Melanocyte of skin (primary cell): ENCODE results near the gene SORL1. TPM values are rescaled to one million over a fixed set of nuclear protein-coding genes. Genes with fewer than 3 reads are reported as not detected.

ENCODE experiments used
- total RNA-seq, 2 donors: library from RNA; depleted of rRNA; stranded (reverse); fragments of >200 nt; gene quantifications; 2 replicates each; pipeline ENCODE4 v1.2.3, GENCODE V29; 2012

Gene SORL1
- under 1 TPM; 0.33 to 0.34 TPM for total RNA-seq

DNA sequence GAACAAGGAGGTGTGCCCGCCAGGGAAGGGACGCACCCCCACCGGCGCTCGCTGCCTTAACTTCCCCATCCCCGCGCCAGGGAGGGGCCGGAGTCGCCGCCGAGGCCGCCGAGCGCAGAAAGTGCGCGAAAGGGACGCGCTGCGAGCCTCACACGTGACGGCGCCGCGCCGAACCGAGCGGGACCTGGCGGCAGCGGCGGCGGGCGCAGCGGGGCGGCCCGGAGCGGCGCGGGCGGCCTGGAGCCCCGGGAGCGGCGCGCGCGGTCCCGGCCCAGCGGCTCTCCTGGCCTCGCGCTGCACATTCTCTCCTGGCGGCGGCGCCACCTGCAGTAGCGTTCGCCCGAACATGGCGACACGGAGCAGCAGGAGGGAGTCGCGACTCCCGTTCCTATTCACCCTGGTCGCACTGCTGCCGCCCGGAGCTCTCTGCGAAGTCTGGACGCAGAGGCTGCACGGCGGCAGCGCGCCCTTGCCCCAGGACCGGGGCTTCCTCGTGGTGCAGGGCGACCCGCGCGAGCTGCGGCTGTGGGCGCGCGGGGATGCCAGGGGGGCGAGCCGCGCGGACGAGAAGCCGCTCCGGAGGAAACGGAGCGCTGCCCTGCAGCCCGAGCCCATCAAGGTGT, at the start of gene SORL1:
TSS of gene SORL1 (plus strand) at position 329 of the 623 bp plus-strand sequence. CDS start at position 347, 18 bp downstream.

DNA sequence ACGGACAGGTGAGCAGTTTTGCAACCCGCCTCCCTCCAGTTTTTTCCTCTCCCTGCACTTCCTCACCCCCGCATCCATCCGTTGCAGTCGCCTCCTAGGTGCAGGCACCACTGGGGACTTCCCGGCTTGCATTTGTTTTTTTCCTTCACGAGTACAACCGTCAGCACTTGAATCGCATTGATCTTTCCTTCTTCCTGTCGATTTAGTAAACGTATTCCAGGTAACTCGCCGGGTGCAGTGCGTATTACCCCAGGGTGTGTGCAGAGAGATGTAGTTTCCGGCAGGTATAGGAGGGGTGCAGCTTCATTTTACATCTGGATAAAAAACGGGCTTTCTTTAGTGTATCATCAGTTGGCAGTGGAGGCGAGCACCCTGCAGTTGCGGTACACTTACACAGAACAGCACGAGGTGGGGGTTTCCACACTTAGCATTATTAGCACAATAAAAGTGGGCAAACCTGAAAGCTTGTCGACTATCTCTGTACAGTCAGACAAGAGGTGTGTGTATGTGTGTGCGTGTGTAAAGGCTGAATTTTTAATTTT, 566 bp downstream of the SORL1 start, which contains the start of gene SORL1-AS1:
TSS of gene SORL1-AS1 (minus strand) at position 359 of the 542 bp plus-strand sequence.

Other genes with a start within 250 kb of the SORL1 start
- gene SC5D, start 159.5 kb upstream of the SORL1 start, total RNA-seq, result 10 to 100 TPM; 66.3 to 69.9 TPM